ENCODE measurements around the gene TMEM255A.
"Not testable (repeated sequence)": the region's sequence is repeated elsewhere in the genome, so short reads cannot be mapped to it uniquely, and the experiment has no call there.

Gene TMEM255A

GRCh38 chrX:120310861-120311726, at the start of gene TMEM255A:
Gene TMEM255A, minus strand, starts transcription at chrX:120311461. Its CDS starts 152 bp downstream, at chrX:120311309.
- no peak for DNase-seq

DNA sequence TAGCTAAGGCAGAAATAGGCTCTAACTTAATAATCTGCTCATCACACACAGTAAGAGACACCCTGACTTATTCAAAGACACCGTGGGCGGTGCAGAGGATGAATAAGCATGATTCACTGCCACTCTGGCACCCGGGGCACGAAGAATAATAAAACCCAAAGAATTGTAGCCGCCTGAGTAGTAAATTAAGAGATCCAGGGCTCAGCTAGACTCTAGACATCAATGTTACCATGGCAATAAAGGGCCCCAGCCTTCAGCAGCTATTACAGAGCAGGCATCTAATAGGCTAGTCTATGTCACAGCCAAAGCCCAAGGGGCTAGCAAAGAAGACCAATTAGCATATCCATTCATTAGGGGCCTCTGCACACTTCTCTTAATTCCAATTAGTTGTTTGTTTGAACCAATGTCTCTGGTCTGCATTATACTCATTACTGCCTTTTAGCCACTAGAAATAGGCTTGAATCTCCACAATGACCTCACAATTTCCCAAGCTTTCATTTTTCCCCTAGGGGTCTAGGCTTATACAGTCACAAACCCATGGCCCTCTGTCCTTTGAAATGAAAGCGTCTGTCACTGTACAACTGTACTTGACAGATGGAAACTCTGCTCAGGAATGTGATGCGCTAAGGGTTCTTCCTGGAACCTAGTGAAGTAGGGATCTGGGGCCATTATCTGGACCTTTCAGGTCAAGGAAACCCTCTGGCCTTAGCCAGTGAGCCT, 47.6 kb upstream of the TMEM255A start:
- no peak for DNase-seq

DNA sequence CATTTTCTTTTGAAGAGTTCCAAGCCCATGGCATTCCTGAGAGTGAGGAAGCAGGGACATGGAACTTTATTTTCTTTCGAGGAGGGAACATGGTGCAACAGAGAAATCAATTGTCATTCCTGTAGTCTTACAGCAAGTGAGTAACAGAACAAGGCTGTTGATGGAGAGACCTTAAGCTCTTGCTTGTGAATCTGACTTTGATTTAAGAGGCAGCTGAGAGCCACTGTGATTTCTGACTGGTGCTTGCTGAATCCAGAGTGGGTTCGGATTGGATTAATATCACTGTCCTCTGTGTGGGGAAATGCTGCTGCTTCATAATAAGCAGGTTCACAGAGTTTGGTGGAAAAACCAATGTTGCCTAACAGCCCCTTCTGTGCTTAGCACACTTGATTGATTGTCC, 45.9 kb upstream of the TMEM255A start:
- DNase-seq: no peak

DNA sequence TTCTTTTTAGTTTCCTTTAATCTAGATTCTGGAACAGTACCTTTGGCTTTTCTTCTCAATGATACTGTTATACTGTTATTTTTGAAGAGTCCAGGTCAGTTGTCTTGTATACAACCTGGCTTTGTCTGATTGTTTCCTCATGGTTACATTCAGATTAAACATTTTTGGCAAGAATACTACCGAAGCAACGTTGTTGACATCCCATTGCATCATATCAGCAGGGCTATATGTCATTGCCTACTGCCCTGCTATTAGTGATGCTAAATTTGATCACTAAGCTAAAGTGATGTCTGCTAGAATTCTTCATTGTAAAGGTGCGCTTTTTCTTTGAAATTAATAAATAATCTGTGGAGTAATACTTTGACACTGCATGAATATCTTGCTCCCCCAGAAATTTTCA, 44.8 kb upstream of the TMEM255A start:
- DNase-seq: no peak

DNA sequence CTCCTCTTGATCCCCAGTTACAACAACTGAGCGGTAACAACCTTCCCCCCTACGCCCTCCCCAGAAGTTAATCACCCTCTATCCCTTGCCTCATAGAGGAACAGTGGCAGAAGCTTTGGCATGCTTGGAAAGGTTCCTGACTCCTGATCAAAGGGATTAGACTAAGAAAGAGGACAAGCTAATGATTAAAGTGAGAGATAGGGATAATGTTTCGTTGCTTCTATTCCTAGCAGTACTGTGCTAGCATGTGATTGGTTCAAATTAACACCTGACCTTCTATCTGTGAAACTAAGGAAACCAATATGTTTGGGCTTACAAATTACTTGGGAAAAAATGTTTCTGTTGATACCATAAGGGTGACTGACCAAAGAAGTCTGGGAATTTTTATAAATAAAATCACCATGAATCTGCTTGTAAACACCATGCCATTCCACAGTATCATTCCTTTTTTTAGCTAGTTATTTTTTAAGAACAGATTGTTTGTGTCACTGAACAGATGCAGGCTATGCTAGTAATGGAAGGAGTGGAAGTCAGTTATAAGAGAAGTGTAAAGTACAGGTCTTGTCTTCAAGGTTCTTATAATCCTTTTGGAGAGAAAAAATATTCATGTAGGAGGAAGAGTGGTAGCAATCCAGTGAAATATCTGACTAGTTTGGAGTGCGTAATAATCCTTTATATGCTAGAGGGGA, 39.3 kb upstream of the TMEM255A start:
- DNase-seq: no peak

- DNase-seq: not testable (repeated sequence)
Observed at GRCh38 chrX:120344566-120344965, 33.3 kb upstream of the TMEM255A start.

GRCh38 chrX:120336899-120337298, 25.6 kb upstream of the TMEM255A start:
- DNase-seq: no peak

DNA sequence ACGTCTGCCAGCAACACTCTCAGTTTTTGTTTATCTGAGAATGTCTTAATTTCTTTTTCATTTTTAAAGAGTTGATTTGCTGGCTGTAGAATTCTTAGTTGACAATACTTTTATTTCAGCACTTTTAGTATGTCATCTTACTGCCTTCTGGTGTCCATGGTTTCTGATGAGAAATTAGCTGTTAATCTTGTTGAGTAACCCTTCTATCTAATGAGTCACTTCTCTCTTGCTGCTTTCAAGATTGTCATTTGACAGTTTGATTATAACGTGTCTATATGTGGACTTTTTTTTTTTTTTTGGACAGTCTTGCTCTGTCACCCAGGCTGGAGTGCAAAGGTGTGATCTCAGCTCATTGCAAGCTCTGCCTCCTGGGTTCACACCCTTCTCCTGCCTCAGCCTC, 24.0 kb upstream of the TMEM255A start:
- no peak for DNase-seq

GRCh38 chrX:120334603-120335002, 23.3 kb upstream of the TMEM255A start:
- no peak for DNase-seq

DNA sequence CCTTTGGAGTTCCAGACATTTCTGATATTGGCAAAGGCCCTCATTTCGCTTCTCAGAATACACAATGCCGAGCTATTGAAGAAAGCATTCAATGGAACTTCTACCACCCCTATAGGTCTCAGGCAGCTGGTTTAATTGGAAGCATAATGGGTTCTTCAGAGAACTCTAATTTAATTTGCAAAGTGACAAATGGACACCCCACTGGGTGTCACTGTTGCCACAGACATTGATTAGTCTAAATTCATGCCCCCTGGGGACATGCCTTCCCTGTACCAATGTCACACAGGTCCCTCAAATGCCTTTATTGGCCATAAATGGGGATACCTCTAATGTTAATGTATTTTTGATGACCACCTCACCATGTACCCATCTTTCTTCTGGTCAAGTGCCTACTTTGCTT, 22.9 kb upstream of the TMEM255A start:
- no peak for DNase-seq

- DNase-seq: no peak
Observed at GRCh38 chrX:120332394-120332793, 21.1 kb upstream of the TMEM255A start.

GRCh38 chrX:120331116-120331515, 19.9 kb upstream of the TMEM255A start:
- no peak for DNase-seq

DNA sequence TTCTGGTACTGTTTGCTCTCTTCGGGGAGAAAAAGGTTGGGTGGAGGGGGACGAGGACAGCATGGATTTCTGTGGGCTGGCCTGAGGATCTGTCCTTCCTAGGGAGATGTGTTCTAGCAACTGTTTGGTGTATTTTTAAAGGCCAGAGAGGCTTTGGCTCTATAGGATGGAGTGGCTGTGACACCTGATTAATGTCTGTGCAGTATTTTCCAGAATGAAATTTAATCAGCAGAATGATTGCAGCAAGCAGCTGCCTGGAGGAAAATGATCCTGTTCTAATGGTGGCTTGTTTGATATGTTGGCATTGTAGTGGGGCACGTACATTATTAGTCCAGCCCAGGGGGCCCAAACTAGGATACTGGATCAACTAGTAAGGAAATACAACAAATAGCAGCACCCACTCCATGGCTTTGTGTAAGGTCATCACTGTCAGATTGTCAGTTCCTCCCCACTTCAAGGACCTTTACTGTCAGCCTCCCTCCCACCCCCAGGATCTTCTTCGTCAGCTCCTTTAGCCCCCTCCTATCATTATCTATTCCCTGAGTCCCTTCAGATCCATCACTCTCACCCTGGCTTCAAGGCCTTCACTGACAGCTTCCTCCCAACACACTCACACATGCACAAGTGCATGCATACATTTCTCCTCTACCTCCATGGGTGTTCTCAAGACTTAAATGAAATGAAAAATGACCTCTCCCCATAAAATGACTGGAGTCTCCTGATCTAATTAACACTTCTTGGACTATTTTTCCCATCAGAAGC, 10.4 kb upstream of the TMEM255A start:
- no peak for DNase-seq

- no peak for DNase-seq
Observed at GRCh38 chrX:120318411-120318810, 7.2 kb upstream of the TMEM255A start.

DNA sequence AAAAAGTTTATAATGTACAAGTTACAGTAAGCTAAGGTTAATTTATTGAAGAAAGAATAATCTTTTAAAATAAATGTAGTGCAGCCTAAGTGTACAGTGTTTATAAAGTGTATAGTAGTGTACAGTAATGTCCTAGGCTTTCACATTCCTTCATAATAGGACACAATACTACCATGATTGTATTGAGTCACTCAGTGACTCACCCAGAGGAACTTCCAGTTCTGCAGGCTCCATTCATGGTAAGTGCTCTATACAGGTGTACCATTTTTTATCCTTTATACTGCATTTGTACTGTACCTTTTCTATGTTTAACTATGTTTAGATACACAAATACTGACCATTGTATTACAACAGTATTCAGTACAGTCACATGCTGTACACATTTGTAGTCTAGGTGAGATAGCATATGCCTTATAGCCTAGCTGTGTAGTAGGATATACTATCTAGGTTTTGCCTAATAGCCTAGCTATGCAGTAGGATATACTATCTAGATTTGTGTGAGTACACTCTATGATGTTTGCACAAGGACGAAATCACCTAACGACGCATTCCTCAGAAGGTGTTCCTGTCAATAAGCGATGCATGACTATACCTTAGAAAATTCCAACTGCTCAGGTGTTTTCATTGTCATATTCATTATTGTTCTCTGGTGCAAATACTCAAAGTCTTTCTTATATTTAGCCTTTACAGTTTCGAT, 5.5 kb upstream of the TMEM255A start:
- DNase-seq: no peak

GRCh38 chrX:120315776-120316175, 4.5 kb upstream of the TMEM255A start:
- DNase-seq: no peak

DNA sequence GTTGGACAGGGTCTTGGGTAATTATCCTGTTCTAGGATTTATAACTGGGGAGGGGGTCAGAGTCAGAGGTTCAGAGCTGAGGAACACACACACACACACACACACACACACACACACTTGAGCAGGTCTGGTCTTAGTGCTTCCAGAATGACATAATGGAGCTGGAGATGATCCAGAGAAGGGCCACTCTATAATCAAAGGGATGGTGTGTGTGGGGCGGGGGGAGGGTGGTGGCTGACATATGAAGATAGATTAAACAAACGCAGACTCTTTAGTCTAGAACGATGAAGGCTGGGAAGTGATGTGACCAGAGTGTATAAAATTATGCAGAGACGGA, 434 bp upstream of the TMEM255A start:
- DNase-seq: no peak

- DNase-seq: no peak
Observed at GRCh38 chrX:120309873-120310705, 1.2 kb downstream of the TMEM255A start.

- no peak for DNase-seq
Observed at GRCh38 chrX:120308959-120309872, 2.0 kb downstream of the TMEM255A start.

DNA sequence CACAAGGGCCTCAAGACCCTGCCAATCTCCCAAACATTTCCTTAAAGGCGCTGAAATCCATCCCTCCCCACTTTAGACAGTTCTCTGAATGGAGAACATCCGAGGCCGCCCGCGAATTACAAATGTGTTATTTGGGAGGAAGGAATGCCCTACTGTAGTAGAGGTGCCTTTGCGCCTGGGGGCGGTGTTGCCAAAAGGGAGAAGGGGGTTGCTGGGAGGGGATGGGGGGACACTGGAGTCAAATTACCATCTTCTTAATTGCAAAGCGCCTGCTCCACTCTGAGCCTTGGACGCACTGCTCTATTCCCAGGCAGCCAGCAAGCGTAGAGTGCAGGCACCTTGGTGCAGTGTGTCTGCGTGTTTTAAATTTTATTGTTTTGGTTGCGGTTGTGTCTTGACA, 2.7 kb downstream of the TMEM255A start:
- no peak for DNase-seq

Data from cerebellar nuclear complex (tissue), 1 donor.